Measurements from ENCODE around the gene LYRM9.
"Not testable (repeated sequence)": the region's sequence is repeated elsewhere in the genome, so short reads cannot be mapped to it uniquely, and the experiment has no call there.

LYRM9 gene

DNA sequence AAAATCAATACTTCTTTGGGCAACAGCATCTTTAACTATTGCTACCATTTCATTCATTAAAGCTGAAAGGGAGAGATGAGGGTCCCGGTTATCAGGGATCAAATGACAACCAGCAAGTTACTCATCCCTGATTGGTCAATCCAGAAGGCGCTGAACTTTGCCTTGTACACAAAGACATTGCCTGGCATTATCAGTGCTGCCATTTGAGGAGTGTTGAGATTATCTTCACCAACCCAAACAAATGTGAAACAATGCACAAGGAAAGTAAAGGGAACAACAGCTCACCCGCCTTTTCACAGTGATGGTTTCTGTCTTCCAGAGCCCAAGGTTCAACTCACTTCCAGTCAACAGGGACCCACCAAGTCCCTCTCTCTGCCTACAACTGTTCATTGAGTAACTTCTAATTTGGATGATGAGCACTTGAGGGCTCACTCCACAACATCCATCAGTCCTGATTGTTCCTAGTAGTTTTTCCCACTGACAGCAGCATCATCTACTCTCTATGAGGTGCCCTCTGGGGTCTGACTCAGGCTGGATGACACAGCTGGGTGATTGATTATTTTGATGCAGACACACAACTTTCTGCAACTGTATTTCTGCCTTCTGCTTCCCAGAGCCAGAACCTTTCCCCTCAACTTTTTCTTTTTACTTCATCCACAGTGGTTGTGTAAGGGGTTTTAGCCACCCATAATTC lies 32.0 kb downstream of the LYRM9 start:
- H3K9ac ChIP-seq (ENCODE audit: low read depth in 1 of 2, low read length in 2 of 2): no peak overlapping the region
- H3K4me1 ChIP-seq (ENCODE audit: control insufficient read depth in 1 of 2, insufficient read depth in 2 of 2, low read length in 2 of 2): peaks cover 20 to 21% of the 10 kb centered on the region in 2 donors
- no peak overlapping the region for H3K27ac ChIP-seq (ENCODE audit: low read depth, low read length)
- no peaks in the 10 kb centered on the region for H3K27me3 ChIP-seq (ENCODE audit: control insufficient read depth in 1 of 2, insufficient read depth in 2 of 2, low read length in 2 of 2)
- H3K4me3 ChIP-seq (ENCODE audit: low read depth in 1 of 2, low read length in 2 of 2): peak overlapping the region in 1 of 2 donors; percentile 4
- H3K9me3 ChIP-seq (ENCODE audit: control insufficient read depth in 1 of 2, low read length in 2 of 2): no peaks in the 10 kb centered on the region
- H3K36me3 ChIP-seq (ENCODE audit: control insufficient read depth in 1 of 2, insufficient read depth in 2 of 2, low read length in 2 of 2): no peaks in the 10 kb centered on the region

- Histone ChIP-seq H3K4me3 (ENCODE audit: low read depth in 1 of 2, low read length in 2 of 2) (no peak overlapping the region), H3K36me3 (ENCODE audit: control insufficient read depth in 1 of 2, insufficient read depth in 2 of 2, low read length in 2 of 2) (no peaks in the 10 kb centered on the region), H3K9me3 (ENCODE audit: control insufficient read depth in 1 of 2, low read length in 2 of 2) (no peaks in the 10 kb centered on the region), H3K9ac (ENCODE audit: low read depth in 1 of 2, low read length in 2 of 2) (no peak overlapping the region), H3K27me3 (ENCODE audit: control insufficient read depth in 1 of 2, insufficient read depth in 2 of 2, low read length in 2 of 2) (no peaks in the 10 kb centered on the region), H3K27ac (ENCODE audit: low read depth, low read length) (no peak overlapping the region), H3K4me1 (ENCODE audit: control insufficient read depth in 1 of 2, insufficient read depth in 2 of 2, low read length in 2 of 2) (peaks cover 20 to 21% of the 10 kb centered on the region in 2 donors)
These were observed 34.4 kb downstream of the LYRM9 start for GRCh38 chr17:27858621-27859305.

DNA sequence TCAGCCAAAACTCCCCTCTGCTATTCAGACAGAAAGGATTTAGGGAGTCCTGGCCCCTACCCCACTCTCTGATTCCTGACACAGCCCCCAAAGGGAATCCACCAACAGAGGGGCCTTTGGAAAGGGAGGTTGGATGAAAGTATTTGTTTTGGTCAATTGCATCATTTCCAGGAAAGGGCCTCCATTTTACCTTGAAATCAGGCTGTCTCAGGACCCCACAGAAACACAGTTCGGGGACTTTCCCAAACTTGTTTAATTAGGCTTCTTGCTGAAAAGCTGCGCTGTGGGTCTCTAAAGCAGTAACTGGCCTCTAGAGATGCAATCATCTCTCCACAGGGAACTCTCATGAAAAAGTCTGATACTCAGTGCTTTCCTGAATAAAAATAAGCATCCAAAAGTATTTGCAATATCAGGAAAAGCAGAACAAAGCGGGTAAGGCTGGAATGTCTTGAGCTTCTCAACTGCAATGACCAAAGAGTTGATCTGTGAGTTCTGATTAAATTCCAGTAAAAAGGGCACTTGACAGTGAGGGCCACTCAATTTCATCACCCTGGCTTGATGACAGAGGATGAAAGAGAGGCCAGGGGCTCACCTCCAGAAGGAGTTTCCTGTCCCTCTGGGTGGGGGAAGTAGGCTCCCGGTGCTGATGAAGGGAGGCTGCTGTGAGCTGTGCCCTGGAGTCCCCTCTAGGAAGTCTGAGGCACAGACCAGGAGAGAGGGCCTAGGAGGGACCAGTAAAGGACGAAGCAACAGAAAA lies 36.3 kb downstream of the LYRM9 start:
- H3K4me3 ChIP-seq (ENCODE audit: low read depth in 1 of 2, low read length in 2 of 2): no peak overlapping the region
- no peak overlapping the region for H3K9ac ChIP-seq (ENCODE audit: low read depth in 1 of 2, low read length in 2 of 2)
- H3K4me1 ChIP-seq (ENCODE audit: control insufficient read depth in 1 of 2, insufficient read depth in 2 of 2, low read length in 2 of 2): peaks cover 11 to 12% of the 10 kb centered on the region in 2 donors
- no peaks in the 10 kb centered on the region for H3K36me3 ChIP-seq (ENCODE audit: control insufficient read depth in 1 of 2, insufficient read depth in 2 of 2, low read length in 2 of 2)
- H3K27me3 ChIP-seq (ENCODE audit: control insufficient read depth in 1 of 2, insufficient read depth in 2 of 2, low read length in 2 of 2): no peaks in the 10 kb centered on the region
- H3K9me3 ChIP-seq (ENCODE audit: control insufficient read depth in 1 of 2, low read length in 2 of 2): no peaks in the 10 kb centered on the region
- H3K27ac ChIP-seq (ENCODE audit: low read depth, low read length): no peak overlapping the region

GRCh38 chr17:27855454-27855853 lies 37.7 kb downstream of the LYRM9 start:
- no peaks in the 10 kb centered on the region for H3K27me3 ChIP-seq (ENCODE audit: control insufficient read depth in 1 of 2, insufficient read depth in 2 of 2, low read length in 2 of 2)
- peaks cover 0 to under 1% of the 10 kb centered on the region in 2 donors for H3K4me1 ChIP-seq (ENCODE audit: control insufficient read depth in 1 of 2, insufficient read depth in 2 of 2, low read length in 2 of 2)
- H3K36me3 ChIP-seq (ENCODE audit: control insufficient read depth in 1 of 2, insufficient read depth in 2 of 2, low read length in 2 of 2): no peaks in the 10 kb centered on the region
- no peak overlapping the region for H3K4me3 ChIP-seq (ENCODE audit: low read depth in 1 of 2, low read length in 2 of 2)
- H3K9me3 ChIP-seq (ENCODE audit: control insufficient read depth in 1 of 2, low read length in 2 of 2): no peaks in the 10 kb centered on the region
- H3K27ac ChIP-seq (ENCODE audit: low read depth, low read length): no peak overlapping the region
- H3K9ac ChIP-seq (ENCODE audit: low read depth in 1 of 2, low read length in 2 of 2): no peak overlapping the region

GRCh38 chr17:27854163-27854562 lies 39.0 kb downstream of the LYRM9 start:
- H3K27ac ChIP-seq (ENCODE audit: low read depth, low read length): no peak overlapping the region
- H3K4me1 ChIP-seq (ENCODE audit: control insufficient read depth in 1 of 2, insufficient read depth in 2 of 2, low read length in 2 of 2): no peaks in the 10 kb centered on the region
- no peak overlapping the region for H3K9ac ChIP-seq (ENCODE audit: low read depth in 1 of 2, low read length in 2 of 2)
- H3K9me3 ChIP-seq (ENCODE audit: control insufficient read depth in 1 of 2, low read length in 2 of 2): no peaks in the 10 kb centered on the region
- no peaks in the 10 kb centered on the region for H3K27me3 ChIP-seq (ENCODE audit: control insufficient read depth in 1 of 2, insufficient read depth in 2 of 2, low read length in 2 of 2)
- H3K36me3 ChIP-seq (ENCODE audit: control insufficient read depth in 1 of 2, insufficient read depth in 2 of 2, low read length in 2 of 2): no peaks in the 10 kb centered on the region
- H3K4me3 ChIP-seq (ENCODE audit: low read depth in 1 of 2, low read length in 2 of 2): no peak overlapping the region

GRCh38 chr17:27853091-27853490 lies 40.1 kb downstream of the LYRM9 start:
- Histone ChIP-seq H3K9ac (ENCODE audit: low read depth in 1 of 2, low read length in 2 of 2) (no peak overlapping the region), H3K4me3 (ENCODE audit: low read depth in 1 of 2, low read length in 2 of 2) (no peak overlapping the region), H3K27ac (ENCODE audit: low read depth, low read length) (no peak overlapping the region), H3K36me3 (ENCODE audit: control insufficient read depth in 1 of 2, insufficient read depth in 2 of 2, low read length in 2 of 2) (no peaks in the 10 kb centered on the region), H3K4me1 (ENCODE audit: control insufficient read depth in 1 of 2, insufficient read depth in 2 of 2, low read length in 2 of 2) (no peaks in the 10 kb centered on the region), H3K9me3 (ENCODE audit: control insufficient read depth in 1 of 2, low read length in 2 of 2) (no peaks in the 10 kb centered on the region), H3K27me3 (ENCODE audit: control insufficient read depth in 1 of 2, insufficient read depth in 2 of 2, low read length in 2 of 2) (no peaks in the 10 kb centered on the region)

- H3K9ac ChIP-seq (ENCODE audit: low read depth in 1 of 2, low read length in 2 of 2): no peak overlapping the region
- H3K27ac ChIP-seq (ENCODE audit: low read depth, low read length): no peak overlapping the region
- H3K27me3 ChIP-seq (ENCODE audit: control insufficient read depth in 1 of 2, insufficient read depth in 2 of 2, low read length in 2 of 2): no peaks in the 10 kb centered on the region
- peaks cover 13 to 18% of the 10 kb centered on the region in 2 donors for H3K4me1 ChIP-seq (ENCODE audit: control insufficient read depth in 1 of 2, insufficient read depth in 2 of 2, low read length in 2 of 2)
- no peaks in the 10 kb centered on the region for H3K9me3 ChIP-seq (ENCODE audit: control insufficient read depth in 1 of 2, low read length in 2 of 2)
- H3K4me3 ChIP-seq (ENCODE audit: low read depth in 1 of 2, low read length in 2 of 2): no peak overlapping the region
- no peaks in the 10 kb centered on the region for H3K36me3 ChIP-seq (ENCODE audit: control insufficient read depth in 1 of 2, insufficient read depth in 2 of 2, low read length in 2 of 2)
These were observed 43.5 kb downstream of the LYRM9 start for GRCh38 chr17:27849474-27850185.

DNA sequence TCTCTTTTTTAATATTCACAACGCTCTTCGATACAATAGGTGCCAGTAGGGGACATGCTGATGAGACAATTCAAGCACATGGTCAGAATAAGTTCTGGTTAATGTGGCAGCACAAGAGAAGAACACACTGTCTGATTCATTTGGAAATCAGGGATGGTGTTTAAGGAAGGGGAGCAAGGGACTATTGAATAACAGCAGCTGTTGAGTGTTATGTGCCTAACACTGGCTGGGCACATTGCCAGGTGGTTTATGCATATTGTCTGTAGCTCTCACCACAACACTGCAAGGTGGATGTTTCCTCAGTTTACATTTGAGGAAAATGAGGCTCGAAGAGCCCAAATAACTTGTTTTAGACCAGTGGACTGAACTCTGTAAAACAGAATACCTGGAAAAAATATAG lies 44.2 kb downstream of the LYRM9 start:
- Histone ChIP-seq H3K9ac (ENCODE audit: low read depth in 1 of 2, low read length in 2 of 2) (no peak overlapping the region), H3K4me1 (ENCODE audit: control insufficient read depth in 1 of 2, insufficient read depth in 2 of 2, low read length in 2 of 2) (peaks cover 13 to 18% of the 10 kb centered on the region in 2 donors), H3K27me3 (ENCODE audit: control insufficient read depth in 1 of 2, insufficient read depth in 2 of 2, low read length in 2 of 2) (no peaks in the 10 kb centered on the region)

GRCh38 chr17:27846808-27847307 lies 46.3 kb downstream of the LYRM9 start:
- H3K4me1 ChIP-seq (ENCODE audit: control insufficient read depth in 1 of 2, insufficient read depth in 2 of 2, low read length in 2 of 2): peaks cover 13 to 21% of the 10 kb centered on the region in 2 donors
- H3K27me3 ChIP-seq (ENCODE audit: control insufficient read depth in 1 of 2, insufficient read depth in 2 of 2, low read length in 2 of 2); H3K36me3 ChIP-seq (ENCODE audit: control insufficient read depth in 1 of 2, insufficient read depth in 2 of 2, low read length in 2 of 2); H3K9me3 ChIP-seq (ENCODE audit: control insufficient read depth in 1 of 2, low read length in 2 of 2); H3K9ac ChIP-seq (ENCODE audit: low read depth in 1 of 2, low read length in 2 of 2); H3K27ac ChIP-seq (ENCODE audit: low read depth, low read length): not testable (repeated sequence)
- peak overlapping the region in 1 of 2 donors; percentile 14 for H3K4me3 ChIP-seq (ENCODE audit: low read depth in 1 of 2, low read length in 2 of 2)

More for the DNA sequence above, 44.2 kb downstream of the LYRM9 start:
- no peaks in the 10 kb centered on the region for H3K9me3 ChIP-seq (ENCODE audit: control insufficient read depth in 1 of 2, low read length in 2 of 2)
- no peak overlapping the region for H3K4me3 ChIP-seq (ENCODE audit: low read depth in 1 of 2, low read length in 2 of 2)
- no peaks in the 10 kb centered on the region for H3K36me3 ChIP-seq (ENCODE audit: control insufficient read depth in 1 of 2, insufficient read depth in 2 of 2, low read length in 2 of 2)
- H3K27ac ChIP-seq (ENCODE audit: low read depth, low read length): no peak overlapping the region

Data from duodenal mucosa (tissue), 2 donors.